Endothelial cell (in vitro differentiated cells): ENCODE results near the gene OR51B2. TPM values are rescaled to one million over a fixed set of nuclear protein-coding genes. Genes with fewer than 3 reads are reported as not detected.

Source experiments
- DNase-seq: peaks from one replicate; pipeline ENCODE4 v3.0.0; 2021; ENCODE audit warnings: low spot score
- H3K27ac Mint-ChIP-seq: one replicate; pipeline ENCODE4 v1.8.0; 2021; ENCODE audit warnings: mixed read lengths, inconsistent platforms; ENCODE audit not compliant: unreplicated experiment
- H3K27me3 Mint-ChIP-seq: one replicate; pipeline ENCODE4 v1.8.0; 2021; ENCODE audit warnings: mild to moderate bottlenecking, moderate library complexity, mixed read lengths, inconsistent platforms; ENCODE audit not compliant: unreplicated experiment
- H3K36me3 Mint-ChIP-seq: one replicate; pipeline ENCODE4 v1.8.0; 2021; ENCODE audit warnings: mild to moderate bottlenecking, low read depth, mixed read lengths, inconsistent platforms; ENCODE audit not compliant: unreplicated experiment
- H3K4me1 Mint-ChIP-seq: one replicate; pipeline ENCODE4 v1.8.0; 2021; ENCODE audit warnings: mild to moderate bottlenecking, mixed read lengths, inconsistent platforms; ENCODE audit not compliant: unreplicated experiment
- H3K4me3 Mint-ChIP-seq: one replicate; pipeline ENCODE4 v1.8.0; 2021; ENCODE audit warnings: mild to moderate bottlenecking, mixed read lengths, inconsistent platforms; ENCODE audit not compliant: unreplicated experiment
- H3K9me3 Mint-ChIP-seq: one replicate; pipeline ENCODE4 v1.8.0; 2021; ENCODE audit warnings: mixed read lengths, inconsistent platforms; ENCODE audit not compliant: unreplicated experiment
- total RNA-seq: library from RNA; stranded (reverse); fragmentation: NEBNext Ultra II Directional; extraction: Animal tissue kit (Norgen Biotek cat#: 25700); gene quantifications from one replicate; pipeline ENCODE4 v1.2.1, GENCODE V29; 2021; ENCODE audit not compliant: unreplicated experiment
- TF ChIP-seq, protein P1 (sequence below): fragments of 200-600 bp; sonication (generic); IDR thresholded peaks from one replicate; pipeline ENCODE4 v1.5.0; 2021; ENCODE audit warnings: antibody characterized with exemption; ENCODE audit not compliant: unreplicated experiment

The OR51B2 gene
- total RNA-seq, 1 donor from 2014 or later, result not detected

DNA sequence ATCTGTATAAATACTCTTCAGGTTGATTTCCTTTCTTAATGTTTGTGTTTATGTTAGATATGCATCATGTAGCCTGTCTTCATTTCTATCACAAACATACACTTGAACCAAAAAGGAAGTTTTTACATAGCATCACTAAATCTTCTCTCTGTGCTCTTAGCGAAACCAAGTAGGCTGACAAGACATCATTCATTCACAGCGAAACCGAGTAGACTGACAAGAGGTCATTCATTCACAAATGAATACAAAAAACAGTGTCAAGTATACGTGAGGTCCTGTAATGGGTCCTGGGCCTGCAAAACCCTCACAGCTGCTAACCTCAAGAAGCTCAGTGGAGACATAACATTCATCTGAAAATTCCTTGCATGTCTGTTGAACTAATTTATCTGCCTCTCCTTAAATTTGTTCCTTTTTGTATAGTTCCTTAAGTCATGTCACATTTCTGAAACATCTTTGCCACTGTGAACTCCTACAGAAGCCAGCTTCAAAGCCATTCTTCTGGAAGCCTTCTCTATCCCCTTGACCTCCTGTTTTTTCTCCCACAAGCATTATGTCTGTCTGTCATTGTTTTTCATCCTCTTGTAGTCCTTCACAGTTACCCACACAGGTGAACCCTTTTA is 44.5 kb downstream of the OR51B2 start:
- DNase-seq, result no peak
- H3K36me3 Mint-ChIP-seq, result no peaks in the 10 kb centered on the region
- no peaks in the 10 kb centered on the region for H3K27me3 Mint-ChIP-seq
- H3K9me3 Mint-ChIP-seq, result no peaks in the 10 kb centered on the region
- TF ChIP-seq, protein P1, sequence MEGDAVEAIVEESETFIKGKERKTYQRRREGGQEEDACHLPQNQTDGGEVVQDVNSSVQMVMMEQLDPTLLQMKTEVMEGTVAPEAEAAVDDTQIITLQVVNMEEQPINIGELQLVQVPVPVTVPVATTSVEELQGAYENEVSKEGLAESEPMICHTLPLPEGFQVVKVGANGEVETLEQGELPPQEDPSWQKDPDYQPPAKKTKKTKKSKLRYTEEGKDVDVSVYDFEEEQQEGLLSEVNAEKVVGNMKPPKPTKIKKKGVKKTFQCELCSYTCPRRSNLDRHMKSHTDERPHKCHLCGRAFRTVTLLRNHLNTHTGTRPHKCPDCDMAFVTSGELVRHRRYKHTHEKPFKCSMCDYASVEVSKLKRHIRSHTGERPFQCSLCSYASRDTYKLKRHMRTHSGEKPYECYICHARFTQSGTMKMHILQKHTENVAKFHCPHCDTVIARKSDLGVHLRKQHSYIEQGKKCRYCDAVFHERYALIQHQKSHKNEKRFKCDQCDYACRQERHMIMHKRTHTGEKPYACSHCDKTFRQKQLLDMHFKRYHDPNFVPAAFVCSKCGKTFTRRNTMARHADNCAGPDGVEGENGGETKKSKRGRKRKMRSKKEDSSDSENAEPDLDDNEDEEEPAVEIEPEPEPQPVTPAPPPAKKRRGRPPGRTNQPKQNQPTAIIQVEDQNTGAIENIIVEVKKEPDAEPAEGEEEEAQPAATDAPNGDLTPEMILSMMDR, result no peak
- peaks cover 6% of the 10 kb centered on the region for H3K4me1 Mint-ChIP-seq
- no peak overlapping the region for H3K4me3 Mint-ChIP-seq
- no peak overlapping the region for H3K27ac Mint-ChIP-seq

DNA sequence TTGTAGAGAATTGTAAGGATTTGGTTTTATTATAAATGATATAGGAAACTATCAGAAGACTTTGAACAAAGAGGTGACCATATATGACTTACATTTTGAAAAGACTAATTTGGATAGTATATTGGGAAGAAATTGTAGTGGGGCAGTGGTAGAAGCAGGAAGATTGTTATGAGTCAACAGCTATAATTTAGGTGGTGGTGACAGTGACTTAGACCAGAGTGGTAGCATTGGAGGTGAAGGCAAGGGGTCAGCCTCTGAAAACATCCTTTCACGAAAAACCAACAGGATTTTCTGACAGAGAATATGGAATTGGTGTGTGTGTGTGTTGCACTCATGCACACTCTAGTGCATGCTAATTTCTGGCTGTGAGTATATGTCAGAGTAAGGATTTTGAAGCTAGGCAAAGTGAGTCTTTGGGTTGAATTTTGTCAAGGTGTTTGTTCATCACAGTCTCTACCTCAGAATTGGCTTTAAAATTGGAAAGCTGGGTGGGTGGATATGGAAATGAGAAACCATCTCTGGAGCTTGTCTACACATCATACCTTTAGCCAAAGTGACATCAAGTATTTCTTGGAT is 46.2 kb downstream of the OR51B2 start:
- peaks cover 6% of the 10 kb centered on the region for H3K4me1 Mint-ChIP-seq

DNA sequence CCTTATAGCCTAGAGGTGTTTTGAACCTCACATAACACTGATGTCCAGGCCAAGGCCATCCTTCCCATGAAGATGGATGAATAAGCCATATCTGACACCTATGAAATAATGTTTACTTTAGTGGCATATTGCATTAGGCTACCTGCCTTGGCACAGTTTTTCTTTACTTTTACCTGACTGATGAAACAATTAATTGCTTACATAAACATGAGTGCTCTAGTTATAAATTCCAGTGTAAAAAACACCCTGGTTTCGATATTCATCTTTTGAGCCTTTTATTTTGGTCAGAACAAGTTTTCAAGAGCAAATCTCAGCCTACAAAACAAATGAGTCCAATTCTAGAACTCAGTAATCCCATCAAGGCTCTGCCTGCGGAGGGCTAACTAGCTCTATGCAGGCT is 47.4 kb downstream of the OR51B2 start:
- TF ChIP-seq, protein P1, result no peak

More for the DNA sequence above, 46.2 kb downstream of the OR51B2 start:
- Mint-ChIP-seq H3K4me3 (no peak overlapping the region), H3K27me3 (no peaks in the 10 kb centered on the region), H3K9me3 (no peaks in the 10 kb centered on the region), H3K36me3 (no peaks in the 10 kb centered on the region), H3K27ac (no peak overlapping the region)
- TF ChIP-seq, protein P1, result no peak
- no peak for DNase-seq

DNA sequence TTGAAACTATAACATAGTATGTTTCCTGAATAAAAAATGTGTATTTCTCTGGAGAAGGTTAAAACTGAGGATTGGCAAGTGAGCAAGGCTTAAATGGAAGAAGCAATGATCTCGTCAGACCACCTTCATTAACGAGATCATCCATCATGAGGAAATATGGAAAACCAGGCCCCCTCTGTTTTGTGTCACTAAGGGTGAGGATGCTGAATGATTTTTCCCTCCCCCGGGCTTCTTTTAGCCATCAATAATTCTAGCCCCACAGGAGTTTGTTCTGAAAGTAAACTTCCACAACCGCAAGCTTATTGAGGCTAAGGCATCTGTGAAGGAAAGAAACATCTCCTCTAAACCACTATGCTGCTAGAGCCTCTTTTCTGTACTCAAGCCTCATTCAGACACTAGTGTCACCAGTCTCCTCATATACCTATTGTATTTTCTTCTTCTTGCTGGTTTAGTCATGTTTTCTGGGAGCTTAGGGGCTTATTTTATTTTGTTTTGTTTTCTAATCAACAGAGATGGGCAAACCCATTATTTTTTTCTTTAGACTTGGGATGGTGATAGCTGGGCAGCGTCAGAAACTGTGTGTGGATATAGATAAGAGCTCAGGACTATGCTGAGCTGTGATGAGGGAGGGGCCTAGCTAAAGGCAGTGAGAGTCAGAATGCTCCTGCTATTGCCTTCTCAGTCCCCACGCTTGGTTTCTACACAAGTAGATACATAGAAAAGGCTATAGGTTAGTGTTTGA is 48.6 kb downstream of the OR51B2 start:
- no peaks in the 10 kb centered on the region for H3K9me3 Mint-ChIP-seq
- no peaks in the 10 kb centered on the region for H3K36me3 Mint-ChIP-seq
- TF ChIP-seq, protein P1, result no peak
- H3K27ac Mint-ChIP-seq, result no peak overlapping the region
- H3K4me1 Mint-ChIP-seq, result peaks cover 5% of the 10 kb centered on the region
- H3K27me3 Mint-ChIP-seq, result no peaks in the 10 kb centered on the region
- no peak overlapping the region for H3K4me3 Mint-ChIP-seq
- no peak for DNase-seq

More for the DNA sequence above, 47.4 kb downstream of the OR51B2 start:
- Mint-ChIP-seq H3K4me1 (peaks cover 6% of the 10 kb centered on the region), H3K36me3 (no peaks in the 10 kb centered on the region), H3K27ac (no peak overlapping the region), H3K27me3 (no peaks in the 10 kb centered on the region), H3K9me3 (no peaks in the 10 kb centered on the region), H3K4me3 (no peak overlapping the region)
- no peak for DNase-seq

DNA sequence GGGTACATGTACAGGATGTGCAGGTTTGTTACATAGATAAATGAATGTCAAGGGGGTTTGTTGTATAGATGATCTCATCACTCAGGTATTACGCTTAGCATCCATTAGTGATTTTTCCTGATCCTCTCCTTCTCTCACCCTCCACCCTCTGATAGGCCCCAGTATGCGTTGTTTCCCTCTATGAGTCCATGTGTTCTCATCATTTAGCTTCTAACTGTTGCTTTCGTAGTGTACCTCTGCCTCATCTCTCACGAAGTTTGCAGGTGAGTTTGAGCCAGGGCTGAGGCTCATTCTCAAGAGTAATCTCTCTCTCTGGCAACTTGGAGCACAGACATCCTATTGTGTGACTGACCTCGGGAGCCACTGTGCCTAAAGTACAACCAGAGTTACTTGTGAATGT is 49.7 kb downstream of the OR51B2 start:
- H3K36me3 Mint-ChIP-seq, result no peaks in the 10 kb centered on the region
- no peaks in the 10 kb centered on the region for H3K9me3 Mint-ChIP-seq
- no peak overlapping the region for H3K4me3 Mint-ChIP-seq
- no peak overlapping the region for H3K27ac Mint-ChIP-seq
- no peaks in the 10 kb centered on the region for H3K27me3 Mint-ChIP-seq
- H3K4me1 Mint-ChIP-seq, result no peaks in the 10 kb centered on the region
- DNase-seq, result no peak
- TF ChIP-seq, protein P1, result no peak
